DMS153 (cell line): ENCODE results near the gene SELE.
"Not testable (repeated sequence)": the region's sequence is repeated elsewhere in the genome, so short reads cannot be mapped to it uniquely, and the experiment has no call there.

Experiments used
- DNase-seq: peaks from one replicate; lab custom pipeline; 2025; lab: John Stamatoyannopoulos, UW

The SELE gene

DNA sequence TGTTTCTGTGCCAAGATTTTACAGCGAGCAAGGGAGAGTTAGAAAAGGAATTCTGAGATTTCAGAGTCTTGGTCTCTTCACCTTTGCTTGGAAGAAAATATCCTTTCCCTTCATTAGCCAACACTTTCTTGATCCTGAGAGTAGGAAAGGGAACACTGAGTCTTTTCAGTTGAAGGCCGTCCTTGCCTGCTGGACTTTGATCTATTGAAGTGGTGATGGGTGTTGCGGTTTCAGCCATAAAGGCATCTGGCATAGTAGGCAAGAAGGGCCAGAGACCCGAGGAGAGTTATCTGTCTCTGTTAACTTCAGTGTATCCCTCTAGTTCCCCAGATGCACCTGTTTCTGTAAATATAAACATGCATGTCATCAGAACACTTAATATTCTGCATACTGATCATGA is 9.7 kb downstream of the SELE start:
- DNase-seq = no peak

DNA sequence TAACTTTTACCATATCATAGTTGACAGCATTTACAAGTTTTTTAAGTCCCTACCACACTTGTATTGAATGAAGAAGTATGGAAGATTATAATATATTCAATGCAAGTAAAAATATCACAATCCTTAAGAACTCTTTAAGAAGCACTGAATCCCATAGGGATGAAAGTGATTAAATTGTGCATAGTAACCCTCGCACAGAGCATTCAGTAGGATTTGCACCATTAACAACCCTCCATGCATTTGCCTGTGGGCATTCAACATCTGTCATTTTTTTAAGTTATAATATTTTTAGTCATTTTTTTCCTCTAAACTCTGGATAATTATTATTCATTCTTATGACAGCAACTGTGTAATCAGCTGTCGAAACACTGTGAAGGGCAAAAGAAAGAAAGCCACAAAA is 10.1 kb downstream of the SELE start:
- DNase-seq = no peak

DNA sequence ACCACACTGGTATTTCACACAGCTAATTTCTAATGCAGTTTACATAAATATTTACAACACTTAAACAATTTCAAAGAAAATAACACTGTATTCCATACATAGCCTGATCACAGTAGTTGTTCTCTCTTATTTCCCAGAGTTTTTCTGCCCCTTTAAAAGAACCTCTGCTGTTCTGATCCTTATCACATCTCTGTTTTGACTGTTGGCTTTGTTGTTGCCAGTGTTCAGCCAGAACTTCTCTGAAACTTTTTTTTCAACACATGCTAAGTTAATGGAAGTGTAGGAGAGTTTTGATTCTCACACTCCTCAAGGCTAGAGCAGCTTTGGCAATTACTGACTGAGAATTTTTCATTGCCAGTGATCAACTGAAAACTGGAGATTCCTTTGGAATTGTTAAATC is 11.1 kb downstream of the SELE start:
- no peak for DNase-seq

DNA sequence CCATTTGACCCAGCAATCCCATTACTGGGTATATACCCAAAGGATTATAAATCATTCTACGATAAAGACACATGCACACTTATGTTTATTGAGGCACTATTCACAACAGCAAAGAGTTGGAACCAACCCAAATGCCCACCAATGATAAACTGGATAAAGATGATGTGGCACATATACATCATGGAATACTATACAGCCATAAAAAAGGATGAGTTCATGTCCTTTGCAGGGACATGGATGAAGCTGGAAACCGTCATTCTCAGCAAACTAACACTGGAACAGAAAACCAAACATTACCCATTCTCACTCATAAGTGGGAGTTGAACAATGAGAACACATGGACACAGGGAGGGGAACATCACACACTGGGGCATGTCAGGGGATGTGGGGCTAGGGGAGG is 18.8 kb downstream of the SELE start:
- DNase-seq = not testable (repeated sequence)

DNA sequence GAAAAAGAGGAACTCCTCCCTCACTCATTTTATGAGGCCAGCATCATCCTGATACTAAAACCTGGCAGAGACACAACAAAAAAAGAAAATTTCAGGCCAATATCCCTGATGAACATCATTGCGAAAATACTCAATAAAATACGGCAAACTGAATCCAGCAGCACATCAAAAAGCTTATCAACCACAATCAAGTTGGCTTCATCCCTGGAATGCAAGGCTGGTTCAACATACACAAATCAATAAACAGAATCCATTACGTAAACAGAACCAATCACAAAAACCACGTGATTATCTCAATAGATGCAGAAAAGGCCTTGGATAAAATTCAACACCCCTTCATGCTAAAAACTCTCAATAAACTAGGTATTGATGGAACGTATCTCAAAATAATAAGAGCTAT is 20.8 kb downstream of the SELE start:
- DNase-seq = not testable (repeated sequence)

DNA sequence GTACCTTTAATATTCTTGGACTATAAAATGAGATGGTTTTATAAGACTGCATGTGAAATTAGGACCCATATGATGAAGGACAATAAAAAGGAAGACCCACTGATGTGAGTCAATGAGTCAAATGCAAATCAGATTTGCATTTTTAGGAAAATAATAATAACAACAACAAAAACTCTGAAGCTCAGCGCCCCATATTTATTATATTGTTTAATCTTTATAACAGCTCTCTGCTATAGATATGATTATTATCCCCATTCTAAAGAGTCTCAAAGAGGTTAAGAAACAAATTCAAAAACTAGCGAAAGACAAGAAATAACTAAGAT is 21.6 kb downstream of the SELE start:
- DNase-seq = no peak

DNA sequence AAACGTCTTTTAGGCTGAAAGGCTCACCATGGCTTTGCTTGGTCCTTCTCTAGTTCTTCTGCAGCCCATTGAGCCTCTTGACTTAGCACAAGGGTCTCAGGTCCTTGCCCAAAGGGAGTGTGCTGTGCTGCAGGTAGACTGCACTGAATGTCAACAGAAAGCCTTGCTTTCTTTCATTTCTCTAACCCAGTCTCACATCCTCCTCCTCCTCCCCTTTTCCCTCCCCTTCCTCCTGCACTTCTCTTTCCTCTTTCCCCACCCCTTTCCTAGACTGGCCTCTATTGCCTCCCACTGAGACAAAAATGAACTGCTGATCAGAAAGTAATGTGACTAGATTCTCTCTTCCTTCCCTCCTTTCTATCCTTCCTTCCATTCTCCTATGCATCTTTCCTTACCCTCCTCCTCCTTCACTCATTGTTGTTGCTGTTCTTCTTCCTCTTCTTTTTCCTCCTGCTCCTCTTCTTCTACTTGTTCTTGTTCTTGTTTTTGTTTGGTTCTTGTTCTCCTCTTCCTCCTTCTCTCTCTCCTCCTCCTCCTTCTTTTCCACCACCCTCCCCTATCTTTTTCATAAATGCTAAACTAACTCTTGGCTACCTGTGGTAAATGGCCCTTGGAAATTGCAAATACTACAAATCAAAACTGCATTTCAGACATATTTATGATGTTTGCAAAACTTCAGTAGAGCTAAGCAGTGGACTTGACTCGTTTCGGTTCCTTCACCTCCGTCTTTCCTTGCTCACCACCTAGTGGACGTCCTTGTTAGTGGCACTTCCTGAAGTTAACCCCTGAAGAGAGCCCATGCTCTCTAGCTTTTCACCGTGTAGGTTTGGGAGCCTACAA is 22.2 kb downstream of the SELE start, which contains the start of gene SELL:
TSS of gene SELL (minus strand) at position 152 of the 840 bp plus-strand sequence. CDS start at position 30, 122 bp downstream.
- peak; percentile 38 for DNase-seq

DNA sequence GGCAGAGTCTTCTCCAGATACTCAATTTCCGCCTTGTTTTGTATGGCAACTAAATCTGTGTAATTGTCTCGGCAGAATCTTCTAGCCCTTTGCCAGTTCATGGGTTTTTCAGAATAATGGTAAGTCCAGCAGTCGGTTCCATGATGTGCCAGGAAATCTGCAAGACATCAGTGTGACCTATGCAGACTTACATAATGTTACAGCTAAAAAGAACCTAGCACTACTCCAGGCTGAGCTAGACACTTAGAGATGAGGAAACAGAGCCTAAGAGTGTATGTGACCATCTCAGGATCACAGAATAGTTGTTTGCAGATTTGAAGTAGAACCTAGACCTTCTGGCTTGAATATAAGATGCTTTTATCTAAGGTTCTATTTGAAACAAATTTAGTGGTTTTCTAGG is 25.2 kb downstream of the SELE start:
- DNase-seq = no peak

DNA sequence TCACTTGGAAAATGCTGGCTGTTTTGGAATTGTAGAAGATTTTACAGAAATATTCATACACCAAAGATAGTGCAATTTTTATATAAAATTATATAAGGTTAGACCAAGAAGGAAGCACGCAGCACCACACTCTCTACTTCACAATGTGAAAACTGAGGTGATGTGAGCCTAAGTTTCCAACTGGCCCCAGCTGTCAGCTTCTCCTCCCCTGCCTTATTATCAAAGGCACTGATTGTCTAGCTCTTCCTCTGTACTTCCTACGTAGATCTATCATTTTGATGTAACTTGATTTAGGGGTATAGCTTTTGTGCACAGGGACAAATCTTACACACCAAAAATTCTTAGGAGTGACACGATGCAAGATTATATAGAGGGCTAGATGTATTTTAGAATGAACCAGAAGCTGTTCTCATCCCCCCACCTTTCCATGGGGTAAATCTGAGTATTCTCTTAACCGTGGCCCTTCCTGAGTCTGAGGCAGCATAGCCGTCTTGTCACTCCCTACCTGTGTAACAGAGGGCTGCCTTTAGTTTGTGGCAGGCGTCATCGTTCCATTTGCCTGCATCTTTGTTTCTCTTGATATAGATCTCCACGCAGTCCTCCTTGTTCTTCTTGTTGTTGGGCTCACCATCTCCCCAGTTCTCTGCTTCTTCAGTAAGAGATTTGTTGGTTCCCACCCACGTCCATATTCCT is 25.8 kb downstream of the SELE start:
- no peak for DNase-seq

DNA sequence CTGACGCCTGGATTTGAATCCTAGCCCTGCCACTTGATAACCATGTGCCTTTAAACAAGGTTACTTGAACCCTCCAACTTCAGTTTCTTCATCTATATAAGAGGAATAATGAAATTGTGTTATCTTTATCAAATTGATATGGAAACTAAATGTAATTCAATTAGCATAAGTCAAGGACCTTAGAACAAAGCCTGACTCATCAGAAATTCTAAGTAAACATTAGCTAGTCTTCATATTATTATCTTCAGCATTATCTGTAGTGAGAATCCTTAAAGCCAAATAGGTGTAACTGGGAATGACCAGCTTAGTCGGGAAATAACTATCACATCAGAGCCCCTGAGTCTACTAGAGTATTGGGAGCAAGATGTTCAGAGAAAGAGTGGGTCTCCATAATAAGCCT is 29.1 kb downstream of the SELE start:
- DNase-seq = no peak

DNA sequence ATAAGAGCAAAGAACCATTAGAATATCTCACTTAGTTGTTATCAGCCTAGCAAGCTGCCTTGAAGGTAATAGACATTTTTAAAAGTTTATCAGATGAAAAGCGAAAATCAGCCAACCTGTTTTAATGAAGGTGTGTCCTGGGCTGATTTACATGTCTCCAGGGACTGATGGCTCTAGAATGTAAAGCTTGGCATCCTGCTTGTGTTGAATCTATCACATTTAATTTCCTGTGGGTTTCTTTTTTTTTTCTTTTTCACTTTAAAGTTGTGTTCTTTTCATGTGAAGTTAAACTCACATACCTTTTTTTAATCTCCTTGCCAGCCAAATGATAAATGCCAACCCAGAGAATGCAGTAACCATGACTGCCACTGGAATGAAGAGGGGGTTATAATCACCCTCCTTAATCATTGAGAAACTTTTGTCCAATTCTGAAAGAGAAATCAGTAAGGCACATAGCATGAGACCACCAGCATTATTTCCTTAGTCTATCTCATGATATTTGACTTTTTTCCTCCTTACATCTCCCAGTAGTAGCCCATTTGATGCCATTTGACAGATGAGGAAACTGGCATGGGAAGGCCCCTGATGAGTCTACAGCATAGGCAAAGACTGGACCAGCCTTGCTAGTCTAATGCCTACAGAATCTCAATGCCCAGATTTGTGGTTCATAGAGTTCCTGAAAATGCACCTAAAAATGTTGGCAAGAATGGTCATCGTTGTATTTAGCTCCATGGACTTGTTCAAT is 32.4 kb downstream of the SELE start:
- DNase-seq = no peak

DNA sequence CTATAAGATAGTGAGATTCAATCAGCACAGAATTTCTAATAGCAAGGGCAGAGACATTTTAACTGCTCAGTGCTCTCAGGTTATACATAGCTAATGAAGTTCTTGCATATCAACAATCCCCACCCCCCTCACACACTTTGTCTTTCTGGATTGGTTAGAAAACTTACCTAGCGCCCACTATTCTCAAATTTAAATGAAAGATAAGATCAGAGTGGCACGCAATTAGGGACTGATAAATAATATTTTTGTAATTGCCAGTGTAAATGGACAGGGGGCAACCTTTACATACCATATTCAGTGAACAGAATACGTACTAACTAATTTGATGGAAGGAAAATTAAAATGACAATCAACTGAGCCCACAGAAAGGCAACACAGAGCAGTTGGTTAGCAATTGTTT is 34.2 kb downstream of the SELE start:
- no peak for DNase-seq

DNA sequence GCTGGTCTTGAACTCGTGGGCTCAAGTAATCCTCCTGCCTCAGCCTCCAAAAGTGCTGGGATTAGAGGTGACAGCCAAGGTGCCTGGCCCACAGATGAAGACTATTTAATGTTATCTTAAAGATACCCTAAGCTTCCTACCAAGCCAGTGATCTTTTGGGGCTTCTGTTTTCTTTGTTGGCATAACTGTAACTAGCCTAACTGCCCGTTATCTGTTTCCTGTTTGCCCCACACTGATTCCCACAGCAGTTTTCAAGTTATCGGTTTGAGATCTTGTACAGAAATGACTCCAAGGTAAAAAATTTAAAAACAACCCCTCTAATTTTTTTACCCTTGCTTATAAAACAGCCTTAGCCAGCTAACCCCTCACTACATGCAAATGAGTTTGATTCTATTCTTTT is 34.9 kb downstream of the SELE start:
- DNase-seq = no peak

DNA sequence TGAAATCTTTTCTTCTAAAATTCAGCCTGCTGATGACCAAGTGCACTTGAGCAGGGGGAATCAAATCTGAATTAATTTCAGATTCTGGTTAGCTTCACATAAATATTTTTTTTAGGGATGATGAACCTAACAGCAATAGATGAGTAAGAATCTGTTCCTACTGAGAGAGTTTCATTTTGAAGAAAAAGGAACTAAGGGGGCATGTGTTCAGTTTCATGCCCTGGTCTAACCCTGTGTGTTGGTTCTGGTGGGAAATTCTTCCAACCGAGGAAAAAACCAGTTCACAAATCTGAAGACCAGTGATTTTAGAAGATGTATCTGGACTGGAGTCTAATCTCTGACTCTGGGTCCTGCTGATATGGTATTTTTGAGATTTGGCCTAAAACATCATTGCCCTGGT is 36.1 kb downstream of the SELE start:
- DNase-seq = no peak

DNA sequence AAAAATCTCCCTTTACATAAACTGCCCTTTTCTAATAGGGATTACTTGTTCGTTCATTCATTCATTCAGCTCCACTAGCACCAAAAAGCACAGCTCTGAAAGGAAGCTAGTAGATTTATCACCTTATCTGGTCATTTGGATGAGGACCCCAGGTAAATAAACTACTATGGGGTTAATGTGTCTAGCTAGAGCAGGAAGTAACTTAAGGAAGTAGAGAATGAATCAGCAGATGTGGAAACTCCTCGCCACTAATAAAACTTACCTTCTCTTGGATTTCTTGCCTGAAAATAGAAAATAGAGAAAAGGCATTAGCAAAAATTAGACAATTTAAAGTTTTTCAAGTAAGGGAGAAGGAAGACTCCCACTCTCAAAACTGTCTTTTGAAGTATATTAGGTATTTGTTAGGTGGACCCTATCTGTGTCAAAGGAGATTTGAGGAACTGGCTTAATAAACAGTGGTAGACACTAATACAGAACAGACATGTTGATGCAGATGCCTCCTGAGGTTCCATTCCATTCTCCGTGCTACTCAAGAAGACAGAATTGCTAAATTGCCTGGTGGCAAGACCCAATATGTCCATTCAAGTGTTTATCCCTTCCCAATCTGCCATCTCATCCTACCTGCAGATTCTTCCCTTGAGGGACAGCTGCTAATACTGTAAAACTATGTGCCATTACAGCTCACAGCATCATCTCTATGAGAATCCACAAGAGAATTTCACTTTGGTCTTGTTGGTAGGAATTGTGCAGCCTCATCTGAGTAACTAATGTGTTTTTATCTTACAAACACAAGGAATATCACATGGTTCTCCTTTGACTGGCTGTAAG is 37.4 kb downstream of the SELE start:
- no peak for DNase-seq

DNA sequence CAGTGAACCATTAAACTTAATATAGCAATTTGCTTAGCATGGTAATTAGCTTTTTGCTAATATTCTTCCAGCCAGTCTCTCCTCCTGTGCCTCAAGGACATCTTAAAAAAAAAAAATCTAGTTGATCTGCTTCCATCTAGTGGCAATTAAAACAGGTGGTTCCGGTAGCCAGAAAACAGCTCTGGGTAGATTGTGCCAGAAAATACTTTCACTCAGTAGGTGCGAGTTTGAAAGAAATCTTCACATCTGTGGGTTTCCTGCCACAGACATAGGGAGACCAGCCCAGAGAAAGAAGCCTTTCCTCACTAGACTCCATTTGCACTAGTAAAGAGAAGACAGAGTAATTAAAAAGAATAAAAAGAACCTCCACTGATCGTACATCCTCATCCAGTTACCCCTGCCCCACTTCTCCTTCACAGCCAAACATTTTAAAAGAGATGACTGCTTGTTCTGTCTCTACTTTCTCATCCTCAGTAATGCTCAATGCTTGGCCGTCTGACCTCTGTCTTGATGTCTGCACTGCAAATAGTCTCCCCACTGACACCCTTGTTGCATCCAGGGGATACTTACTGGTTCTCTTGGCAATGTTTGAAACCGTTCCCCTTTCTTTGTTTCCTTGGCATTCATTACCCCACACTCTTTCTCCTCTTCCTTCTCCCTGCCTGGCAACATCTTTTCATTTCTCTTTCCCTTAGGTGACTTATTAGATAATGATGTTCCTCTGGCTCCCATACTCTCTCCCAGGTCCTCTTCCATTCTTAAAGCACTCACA is 39.4 kb downstream of the SELE start:
- DNase-seq = no peak

DNA sequence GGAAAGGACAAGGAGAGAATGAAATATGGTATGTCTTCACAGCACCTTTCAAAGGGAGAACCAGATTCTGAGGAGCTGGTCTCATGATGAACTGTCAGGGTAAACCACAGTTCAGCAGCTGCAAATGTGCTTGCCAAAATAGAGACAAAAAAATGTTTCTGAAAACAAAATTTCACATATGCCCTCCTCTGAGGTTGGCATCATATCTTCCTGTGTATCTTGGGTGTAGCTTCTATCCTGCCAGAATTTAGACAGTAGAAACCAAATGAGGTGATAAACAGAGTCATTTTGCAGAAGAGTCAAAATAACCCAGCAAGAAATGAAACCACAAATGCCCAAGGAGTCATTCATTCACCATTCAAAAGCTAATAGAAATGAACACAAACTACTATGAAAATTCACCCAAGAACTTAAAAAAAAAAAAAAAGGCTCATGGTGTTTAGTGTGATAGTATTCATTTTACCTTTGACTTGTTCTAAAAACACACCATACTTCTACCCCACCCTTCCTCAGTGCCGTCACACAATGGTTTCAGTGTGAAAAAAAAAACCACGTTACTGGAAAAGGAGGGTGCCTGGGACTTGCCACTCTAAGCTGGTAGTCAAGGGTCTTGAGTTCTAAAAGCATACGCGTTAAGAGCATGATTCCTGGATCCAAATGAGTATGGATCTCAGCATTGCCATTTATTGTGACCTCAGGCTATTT is 41.0 kb downstream of the SELE start:
- DNase-seq = no peak

DNA sequence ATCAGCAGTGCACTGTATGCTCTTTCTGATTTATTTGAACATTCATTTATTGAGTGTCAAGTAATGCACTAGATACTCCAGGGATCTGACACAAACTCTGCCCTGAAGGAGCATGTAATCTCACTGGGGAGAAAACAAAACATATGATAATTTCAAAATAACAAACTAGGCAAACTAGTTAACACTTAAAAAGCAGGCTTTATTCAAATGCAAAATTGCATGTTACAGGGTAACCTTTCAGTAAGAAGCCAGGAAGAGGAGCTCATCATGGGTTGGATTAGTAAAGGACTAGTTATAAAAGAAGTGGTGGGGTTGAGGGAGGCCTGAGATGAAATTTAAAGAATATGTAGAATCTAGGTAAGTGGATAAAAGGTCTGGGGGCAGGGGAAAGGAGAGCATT is 43.4 kb downstream of the SELE start:
- no peak for DNase-seq

DNA sequence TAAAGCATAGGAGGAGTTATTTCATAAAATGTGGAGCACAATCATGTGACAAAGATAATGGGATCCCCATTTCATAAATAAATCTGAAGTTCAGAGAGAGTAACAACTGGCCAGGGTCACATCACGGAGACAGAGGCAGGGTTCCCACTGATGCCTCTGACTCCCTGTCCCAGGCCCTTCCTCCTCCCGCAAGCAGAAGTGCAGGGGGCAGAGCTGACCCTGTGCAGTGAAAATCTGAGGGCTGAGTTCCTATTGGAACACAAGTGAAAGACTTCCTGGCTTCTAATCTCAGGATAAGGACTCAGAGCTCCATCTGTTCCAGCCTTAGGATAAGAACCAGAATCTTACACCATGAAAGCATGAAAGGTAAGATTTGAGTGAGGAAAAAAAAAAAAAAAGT is 44.5 kb downstream of the SELE start:
- DNase-seq = no peak

DNA sequence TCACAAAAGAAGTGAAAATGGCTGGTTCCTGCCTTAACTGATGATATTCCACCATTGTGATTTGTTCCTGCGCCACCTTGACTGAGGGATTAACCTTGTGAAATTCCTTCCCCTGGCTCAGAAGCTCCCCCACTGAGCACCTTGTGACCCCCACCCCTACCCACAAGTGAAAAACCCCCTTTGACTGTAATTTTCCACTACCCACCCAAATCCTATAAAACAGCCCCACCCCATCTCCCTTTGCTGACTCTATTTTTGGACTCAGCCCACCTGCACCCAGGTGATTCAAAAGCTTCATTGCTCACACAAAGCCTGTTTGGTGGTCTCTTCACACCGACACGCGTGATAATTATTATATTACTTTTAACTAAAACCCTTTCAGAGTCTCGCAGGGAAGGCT is 45.5 kb downstream of the SELE start:
- not testable (repeated sequence) for DNase-seq

DNA sequence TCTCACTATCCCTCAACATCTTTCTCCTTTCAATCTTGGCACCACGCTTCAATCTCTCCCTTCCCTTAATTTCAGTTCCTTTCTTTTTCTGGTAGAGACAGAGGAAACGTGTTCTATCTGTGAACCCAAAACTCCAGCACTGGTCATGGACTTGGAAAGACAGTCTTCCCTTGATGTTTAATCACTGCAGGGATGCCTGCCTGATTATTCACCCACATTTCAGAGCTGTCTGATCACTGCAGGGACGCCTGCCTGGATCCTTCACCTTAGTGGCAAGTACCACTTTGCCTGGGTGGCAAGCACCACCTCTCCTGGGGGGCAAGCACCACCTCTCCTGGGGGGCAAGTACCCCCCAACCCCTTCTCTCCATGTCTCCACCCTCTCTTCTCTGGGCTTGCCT is 50.2 kb downstream of the SELE start:
- no peak for DNase-seq
